GM18873 (cell line): ENCODE data around the gene ANKDD1A.

Experiments used
- ATAC-seq: cut with Tn5 transposase; IDR thresholded peaks from one replicate; pipeline ENCODE4 v1.9.1; 2021; ENCODE audit warnings: mild to moderate bottlenecking, moderate library complexity, moderate number of reproducible peaks; ENCODE audit not compliant: unreplicated experiment, low FRiP score

The ANKDD1A gene

DNA sequence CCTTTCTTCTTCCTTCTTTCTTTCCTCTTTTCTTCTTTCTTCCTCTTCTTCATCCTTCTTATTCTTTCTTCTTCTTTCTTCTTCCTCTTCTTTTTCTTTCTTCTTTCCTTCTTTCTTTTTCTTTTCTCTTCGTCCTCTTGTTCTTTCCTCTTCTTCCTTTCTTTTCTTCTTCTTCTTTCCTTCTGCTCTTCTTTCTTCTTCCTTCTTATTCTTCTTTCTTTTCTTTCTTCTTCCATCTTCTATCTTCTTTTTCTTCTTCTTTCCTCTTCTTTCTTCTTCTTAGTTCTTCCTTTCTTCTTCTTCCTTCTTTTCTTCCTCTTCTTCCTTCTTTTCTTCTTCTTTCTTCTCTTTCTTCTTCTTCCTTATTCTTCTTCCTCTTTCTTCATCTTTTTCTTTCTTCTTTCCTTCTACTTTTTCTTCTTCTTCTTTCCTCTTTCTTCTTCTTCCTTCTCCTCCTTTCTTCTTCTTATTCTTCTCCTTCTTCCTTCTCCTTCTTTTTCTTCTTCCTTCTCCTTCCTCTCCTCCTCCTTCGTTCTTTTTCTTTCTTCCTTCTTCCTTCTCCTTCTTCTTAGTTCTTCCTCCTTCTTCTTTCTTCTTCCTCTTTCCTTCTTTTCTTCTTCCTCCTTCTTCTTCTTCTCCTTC lies 40.2 kb downstream of the ANKDD1A start:
- no peak for ATAC-seq

DNA sequence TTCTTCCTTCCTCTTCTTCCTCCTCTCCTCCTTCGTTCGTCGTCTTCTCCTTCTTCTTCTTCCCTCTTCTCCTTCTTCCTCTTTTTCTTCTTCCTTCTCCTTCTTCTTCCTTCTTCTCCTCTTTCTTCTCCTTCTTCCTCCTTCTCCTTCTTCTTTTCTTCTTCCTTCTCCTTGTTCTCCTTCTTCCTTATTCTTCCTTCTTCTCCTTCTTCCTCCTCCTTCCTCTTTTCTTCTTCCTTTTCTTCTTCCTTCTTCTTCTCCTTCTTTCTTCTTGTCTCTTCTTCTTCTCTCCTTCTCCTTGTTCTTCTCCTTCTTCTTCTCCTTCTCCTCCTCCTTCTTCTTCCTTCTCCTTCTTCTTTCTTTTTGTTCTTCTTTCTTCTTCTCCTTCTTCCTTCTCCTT lies 42.7 kb downstream of the ANKDD1A start:
- ATAC-seq, result no peak

DNA sequence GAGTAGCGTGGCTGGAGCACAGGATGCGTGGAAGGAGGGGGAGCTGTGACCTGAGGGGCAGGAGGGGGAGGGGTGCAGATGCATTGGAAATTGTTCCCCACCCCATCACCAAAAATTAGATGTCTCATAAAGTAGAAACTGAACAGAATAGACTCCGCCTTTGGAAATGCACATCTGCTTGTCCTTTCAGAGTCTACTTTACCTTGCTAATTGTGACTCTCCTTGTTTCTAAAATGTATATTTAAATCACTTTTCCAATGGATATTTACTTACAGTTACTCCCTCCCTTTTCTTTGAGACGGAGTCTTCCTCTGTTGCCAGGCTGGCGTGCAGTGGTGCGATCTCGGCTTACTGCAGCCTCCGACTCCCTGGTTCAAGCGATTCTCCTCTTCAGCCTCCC lies 47.4 kb downstream of the ANKDD1A start:
- no peak for ATAC-seq

DNA sequence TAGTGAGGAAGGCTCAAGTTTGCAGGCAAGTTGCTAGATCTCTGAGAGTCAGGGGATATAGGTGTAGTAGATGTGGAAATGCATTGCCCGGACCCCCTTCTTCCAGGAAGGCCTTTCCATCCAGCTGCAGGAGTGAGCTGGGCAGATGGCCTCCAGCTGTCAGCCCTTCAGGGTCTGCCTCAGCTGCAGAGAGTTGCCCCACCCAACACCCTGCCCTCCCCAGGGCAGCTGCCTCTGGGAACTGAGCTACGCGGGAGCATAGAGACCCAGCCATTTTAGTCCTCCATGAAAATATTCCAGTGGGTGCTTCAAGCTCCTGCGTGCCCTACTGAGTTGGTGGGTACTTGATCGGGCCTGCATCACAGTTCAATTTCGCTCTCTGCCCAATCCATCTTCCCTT lies 48.5 kb downstream of the ANKDD1A start:
- no peak for ATAC-seq

DNA sequence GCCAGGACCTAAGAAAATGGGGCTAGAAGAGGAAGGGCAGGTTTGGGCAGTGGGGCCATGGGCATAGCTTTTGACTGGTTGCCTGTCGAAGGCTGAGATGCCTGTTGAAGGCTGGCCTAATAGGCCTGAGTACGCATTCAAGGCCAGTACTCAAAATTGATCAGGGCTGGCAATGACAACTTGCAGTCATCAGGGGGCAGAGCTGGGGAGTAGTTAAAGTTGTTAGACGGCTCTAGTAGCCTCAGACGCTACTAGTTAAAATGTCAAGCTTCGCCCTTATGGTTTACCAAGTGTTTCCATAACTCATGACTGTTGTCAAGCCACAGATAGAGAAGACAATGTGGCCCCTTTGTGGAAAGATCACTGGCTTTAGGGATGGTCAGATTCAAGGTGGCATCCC lies 49.3 kb downstream of the ANKDD1A start:
- no peak for ATAC-seq

DNA sequence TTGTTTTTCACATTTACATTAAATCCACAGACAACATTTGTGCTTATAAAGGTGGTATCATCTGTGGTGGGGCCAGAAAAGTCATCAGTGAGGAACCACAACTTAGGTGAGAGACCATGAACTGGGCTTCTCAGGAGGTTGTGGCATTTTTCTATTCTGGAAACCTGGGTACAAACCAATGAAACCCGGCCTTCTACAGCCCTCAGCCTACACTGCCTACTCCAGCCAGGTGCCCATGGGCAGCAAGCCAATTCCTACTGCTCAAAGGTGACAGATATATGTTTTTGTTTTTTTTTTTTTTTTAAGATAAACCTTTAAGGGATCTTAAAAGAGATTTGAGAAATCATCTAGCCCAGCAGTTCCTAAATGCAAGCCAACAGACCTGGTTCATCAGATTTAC lies 57.7 kb downstream of the ANKDD1A start:
- ATAC-seq, result no peak

DNA sequence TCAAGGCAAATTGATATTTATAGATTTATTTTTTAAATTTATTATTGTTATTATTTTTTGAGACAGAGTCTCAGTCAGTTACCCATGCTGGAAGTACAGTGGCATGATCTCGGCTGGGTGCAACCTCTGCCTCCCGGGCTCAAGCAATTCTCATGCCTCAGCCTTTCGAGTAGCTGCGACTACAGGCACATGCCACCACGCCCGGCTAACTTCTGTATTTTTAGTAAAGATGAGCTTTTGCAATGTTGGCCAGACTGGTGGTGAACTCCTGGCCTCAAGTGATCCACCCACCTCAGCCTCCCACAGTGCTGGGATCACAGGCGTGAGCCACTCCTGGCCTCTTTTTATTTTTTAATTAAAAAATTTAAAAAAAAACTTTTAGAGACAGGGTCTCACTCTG lies 59.0 kb downstream of the ANKDD1A start:
- ATAC-seq, result no peak

DNA sequence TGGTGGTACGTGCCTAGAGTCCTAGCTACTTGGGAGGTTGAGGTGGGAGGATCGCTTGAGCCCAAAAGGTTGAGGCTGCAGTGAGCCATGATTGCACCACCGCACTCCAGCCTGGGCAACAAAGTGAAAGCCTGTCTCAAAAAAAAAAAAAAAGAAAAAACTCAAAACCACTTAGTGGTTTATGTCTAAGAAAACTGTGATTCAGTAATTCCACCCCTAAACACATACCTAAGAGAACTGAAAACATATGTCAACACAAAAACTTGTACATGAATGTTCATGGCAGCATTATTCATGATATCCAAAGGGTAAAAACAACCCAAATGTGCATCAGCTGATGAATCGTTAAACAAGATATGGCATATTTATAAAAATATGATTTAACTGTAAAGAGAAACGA lies 63.7 kb downstream of the ANKDD1A start:
- no peak for ATAC-seq

DNA sequence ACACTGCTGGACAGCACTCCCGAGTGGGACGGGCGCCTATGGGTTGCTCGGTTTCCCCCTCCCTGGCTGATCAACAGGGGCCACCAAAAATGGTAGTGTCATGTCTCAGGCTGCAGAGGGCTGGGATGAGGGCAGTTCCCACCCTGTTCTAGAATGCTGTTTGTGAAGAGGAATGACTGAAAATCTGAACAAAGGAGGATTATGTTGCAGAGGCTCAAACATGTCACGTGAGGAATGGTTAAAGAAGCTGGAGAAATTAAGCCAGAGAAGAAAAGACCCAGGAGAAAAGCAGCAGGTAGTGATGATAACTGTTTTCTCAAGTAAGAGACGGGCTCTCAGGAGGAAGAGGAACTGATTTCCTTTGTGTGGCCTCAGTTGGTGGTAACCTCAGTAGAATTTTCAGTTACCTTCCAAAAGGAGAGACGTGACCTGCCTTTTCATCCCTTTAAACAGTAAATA lies 67.6 kb downstream of the ANKDD1A start:
- no peak for ATAC-seq

DNA sequence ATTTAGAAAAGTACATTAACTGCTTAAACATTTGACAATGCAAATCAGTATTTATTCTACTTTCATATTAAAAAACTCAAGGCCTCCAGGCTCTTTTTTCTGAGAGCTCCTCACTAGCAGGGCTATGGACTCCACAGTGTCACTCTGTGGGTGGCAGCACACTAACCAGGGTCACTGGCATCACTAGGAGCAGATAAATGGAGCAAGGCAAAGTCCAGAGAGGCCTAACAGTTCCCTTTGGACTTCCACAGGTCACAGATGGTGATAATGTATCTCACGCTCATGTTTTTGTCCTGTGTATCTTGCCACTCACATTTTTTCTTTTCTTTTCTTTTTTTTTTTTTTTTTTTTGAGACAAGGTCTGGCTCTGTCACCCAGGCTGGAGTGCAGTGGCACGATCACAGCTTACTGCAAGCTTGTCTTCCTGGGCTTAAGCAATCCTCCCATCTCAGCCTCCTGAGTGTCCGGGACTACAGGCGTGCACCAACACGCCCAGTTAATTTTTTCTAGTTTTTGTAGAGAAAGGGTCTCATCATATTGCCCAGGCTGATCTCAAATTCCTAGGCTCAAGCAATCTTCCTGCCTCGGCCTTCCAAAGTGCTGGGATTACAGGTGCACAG lies 70.2 kb downstream of the ANKDD1A start:
- ATAC-seq, result no peak

DNA sequence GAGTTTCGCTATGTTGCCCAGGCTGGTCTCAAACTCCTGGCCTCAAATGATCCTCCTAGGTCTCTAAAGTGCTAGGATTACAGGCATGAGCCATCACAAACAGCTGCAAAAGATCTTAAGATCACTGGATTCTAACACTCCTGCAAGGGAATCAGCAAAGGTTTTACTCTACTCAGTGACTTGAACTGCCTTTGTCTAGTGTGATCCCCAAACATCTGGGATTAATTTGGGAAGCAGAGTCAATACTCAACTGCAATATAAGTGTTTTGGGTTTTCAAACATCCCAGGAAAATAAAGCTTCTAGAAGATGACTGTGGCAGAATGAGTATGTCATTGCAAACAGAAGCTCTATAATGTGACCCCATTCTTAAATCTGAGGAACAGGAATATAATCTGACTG lies 70.8 kb downstream of the ANKDD1A start:
- ATAC-seq, result no peak

DNA sequence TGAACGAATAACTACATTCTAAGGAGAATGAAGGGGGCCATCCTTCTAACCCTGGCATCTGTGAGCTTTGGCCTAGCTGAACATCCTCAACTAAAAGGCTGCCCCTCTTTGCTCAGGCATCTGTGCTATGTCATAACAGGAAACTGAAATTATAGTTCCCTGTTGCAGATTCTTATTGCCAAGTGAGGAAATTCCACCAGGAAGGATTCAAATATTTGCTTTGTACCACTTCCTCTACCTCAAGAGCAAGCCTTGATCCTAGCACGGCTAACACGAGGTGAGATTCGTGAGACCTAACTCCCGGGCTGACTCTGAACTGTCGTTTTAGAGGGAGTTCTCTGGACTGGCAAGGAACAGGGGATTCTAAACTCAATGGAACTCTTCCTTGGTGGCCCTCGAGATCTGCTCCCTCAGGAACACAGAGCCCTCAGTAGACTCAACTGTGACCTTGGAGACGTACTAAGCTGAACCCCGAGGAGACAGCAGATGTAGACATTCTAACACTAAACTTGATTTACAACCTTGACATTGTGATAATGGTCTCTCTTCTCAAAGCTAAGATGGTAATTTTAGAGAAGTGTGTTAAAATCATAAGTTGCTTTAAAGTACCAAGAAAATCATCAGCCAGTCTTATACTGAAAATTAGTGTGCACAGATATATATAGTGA lies 73.8 kb downstream of the ANKDD1A start:
- no peak for ATAC-seq

DNA sequence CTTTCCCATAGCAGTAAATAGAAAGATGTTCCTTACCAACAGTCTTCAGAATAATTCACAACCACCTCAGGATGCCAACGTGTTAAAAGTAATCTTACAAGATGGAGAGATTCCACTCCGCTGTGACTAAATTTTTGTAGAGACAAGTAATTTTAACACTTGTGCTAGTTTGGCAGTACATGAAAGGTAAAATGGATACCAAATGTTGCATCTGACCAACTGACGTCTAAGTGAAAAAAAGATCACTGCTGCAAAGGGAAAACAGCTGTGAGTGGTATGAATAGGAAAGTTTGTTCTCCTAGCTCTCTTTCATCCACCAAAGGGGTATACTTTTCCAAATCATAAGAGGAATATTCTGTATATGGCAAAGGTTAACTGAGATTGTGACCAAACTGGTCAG lies 75.4 kb downstream of the ANKDD1A start:
- no peak for ATAC-seq

DNA sequence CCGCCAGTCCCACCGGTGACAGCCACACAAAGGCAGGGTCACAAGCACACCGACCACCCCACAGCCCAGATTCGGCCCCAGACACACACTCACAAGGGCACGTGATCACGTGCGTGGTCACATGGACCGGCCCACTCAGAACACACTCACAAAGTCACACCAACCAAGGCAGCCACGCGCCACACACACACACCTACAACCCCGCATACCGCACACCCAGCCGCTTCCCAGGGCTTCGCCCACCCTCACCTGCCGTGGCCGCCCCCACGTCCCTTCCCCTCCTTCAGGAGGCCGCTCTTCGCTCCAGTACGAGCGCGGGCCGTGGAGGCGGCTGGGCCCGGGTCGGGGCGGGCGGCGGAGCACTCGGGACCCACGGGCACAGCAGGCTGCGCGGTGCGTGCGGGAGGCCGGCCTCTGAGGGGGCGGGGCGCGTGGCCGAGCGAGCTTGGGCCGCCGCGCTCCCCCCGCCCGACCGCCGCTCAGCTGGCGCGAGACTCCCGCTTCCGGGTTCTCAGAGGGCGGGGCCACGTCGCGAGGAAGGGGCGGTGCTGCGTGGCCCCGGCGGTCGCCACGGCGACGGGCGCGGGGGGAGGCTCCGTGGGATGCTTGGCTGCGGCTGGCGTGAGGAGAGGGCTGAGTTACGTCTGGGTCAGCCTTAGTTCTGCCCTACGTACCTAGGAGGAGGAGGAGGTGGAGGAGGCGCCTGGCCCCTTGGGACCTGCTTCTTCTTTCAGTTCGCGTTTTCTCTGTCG lies 77.9 kb downstream of the ANKDD1A start, which contains the start of gene SPG21:
Gene SPG21 (minus strand): TSS at position 499 of the 752 bp plus-strand sequence. CDS start 6,345 bp downstream, outside the sequence.
- peak; percentile 90 for ATAC-seq

DNA sequence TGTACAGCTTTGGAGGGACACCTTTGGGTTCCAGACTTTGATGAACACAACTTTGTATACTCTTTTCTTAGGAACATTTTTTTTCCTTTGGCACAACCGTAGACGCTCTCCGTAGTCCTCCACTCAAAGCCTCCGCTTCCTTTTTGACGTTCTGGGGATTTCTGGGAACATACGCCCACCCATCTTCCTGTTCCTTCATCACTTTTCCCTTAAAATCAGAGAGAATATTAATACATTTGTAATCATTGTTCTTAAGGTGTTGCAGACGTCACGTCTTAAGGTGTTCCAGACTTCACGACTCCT lies 78.4 kb downstream of the ANKDD1A start:
- ATAC-seq, result no peak

DNA sequence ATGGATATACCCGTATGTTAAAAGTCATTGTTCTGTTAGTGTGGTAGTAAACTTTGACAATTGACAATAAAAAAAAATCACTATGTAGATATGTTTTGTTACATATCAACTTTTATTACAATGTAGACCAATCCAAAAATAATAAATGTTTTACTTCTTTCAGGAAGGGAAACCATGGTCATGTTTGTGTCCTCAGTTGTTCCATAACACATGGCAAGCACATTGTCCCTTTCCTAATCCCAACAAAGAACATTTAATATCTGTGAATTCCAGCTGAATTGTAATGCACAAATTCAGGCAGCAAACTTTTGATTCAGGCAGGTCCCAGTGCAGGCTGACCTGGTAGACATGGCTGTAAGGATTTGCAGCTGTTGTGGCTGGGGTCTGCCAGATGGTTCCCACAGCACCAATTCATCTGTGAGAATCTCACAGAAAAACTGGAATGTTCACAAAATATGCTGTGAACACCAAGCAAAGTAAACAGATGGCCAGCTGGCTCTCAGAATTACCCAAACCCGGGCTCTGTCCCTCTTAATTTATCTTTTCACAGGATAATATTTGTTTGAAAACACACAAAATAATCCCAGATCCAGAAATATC lies 79.9 kb downstream of the ANKDD1A start:
- no peak for ATAC-seq

DNA sequence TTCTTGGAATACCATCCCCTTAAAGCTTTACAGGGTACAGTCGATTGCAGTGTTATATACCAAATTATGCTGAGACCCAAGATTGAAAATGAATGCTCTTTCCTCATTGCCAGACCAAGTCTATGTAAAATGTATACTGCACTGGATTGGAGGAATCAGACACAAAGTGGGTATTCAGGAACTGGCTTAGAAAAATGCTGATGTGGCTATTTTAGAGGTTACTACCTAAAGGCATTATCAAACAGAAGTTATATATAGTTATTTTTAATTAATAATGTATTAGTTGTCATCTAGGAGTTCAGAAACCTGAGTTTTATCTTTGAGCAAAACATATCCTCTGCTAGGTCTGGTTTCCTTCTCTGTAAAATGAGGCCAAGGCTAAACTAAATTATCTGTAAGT lies 81.6 kb downstream of the ANKDD1A start:
- no peak for ATAC-seq

DNA sequence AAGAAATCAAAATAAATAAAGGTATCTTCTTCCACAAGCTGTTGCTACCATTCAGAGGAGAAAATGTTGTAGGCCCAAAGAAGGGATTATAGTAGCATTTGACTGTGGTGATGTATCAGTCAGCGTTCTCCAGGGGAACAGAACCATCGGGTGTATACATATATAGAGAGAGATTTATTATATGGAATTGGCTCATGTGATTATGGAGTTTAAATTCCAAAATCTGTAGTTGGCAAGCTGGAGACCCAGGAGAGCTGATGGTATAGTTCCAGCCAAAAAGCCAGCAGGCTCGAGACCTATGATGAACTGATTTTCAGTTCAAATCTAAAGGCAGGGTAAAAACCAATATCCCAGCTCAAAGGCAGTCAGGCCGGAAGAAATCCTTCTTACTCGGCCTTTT lies 85.4 kb downstream of the ANKDD1A start:
- ATAC-seq, result no peak

DNA sequence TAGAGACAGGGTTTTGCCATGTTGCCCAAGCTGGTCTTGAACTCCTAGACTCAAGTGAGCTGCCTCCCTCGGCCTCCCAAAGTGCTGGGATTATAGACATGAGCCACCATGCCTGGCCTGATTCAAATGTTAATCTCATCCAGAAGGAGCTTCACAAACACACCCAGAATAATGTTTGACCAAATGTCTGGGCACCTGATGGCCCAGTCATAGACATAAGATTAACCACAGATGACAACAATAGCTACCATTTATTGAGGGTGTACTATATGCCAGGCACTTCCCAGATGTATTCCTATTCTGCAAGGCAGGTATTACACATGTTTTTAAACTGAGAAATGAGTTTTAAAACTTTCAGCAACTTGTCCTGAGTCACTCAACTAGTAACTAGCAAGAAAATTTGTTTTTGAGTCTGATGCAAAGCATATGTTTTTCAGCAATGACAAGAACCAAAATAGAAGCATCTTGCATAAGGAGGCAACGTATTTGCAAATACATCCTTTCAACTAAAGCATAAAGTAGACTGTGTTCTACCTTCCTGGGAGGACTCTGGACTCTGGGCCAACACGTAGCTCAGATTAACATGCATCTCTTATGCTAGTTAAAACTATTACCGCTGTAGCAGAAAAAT lies 86.2 kb downstream of the ANKDD1A start:
- ATAC-seq, result no peak

DNA sequence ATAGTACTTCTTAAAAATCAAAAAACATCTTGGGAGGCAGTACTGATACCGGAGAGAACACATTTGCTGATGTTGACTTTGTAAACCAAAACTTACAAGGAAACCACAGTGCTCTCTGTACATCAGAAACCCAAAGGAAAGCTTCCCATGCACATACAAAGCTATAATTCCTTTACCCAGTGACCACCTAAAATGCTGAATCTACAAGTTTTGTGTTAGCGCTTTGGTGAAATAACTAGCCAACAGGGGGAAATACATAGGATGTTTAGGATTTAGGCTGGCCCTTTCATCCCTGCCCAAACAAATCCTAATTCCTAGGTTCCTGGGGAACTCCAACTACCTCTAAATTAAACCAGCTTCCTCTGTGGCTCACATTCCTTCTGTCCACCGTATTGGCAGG lies 93.3 kb downstream of the ANKDD1A start:
- ATAC-seq, result no peak
